HL-60 (cell line): ENCODE data around the gene CANT1.

ENCODE experiments used
- POLR2AphosphoS5 ChIP-seq: IDR thresholded peaks from 2 replicates; pipeline ENCODE4 v1.6.1; 2012; ENCODE audit warnings: low read depth
- TF ChIP-seq, protein P1 (sequence below): IDR thresholded peaks from one replicate; pipeline ENCODE4 v1.5.1; 2011; ENCODE audit warnings: low read length, control low read depth, inconsistent platforms; ENCODE audit not compliant: insufficient read depth
- TF ChIP-seq, protein P2 (sequence below): IDR thresholded peaks from 2 replicates; pipeline ENCODE4 v1.6.1; 2012; ENCODE audit warnings: low read depth; ENCODE audit not compliant: insufficient replicate concordance

DNA sequence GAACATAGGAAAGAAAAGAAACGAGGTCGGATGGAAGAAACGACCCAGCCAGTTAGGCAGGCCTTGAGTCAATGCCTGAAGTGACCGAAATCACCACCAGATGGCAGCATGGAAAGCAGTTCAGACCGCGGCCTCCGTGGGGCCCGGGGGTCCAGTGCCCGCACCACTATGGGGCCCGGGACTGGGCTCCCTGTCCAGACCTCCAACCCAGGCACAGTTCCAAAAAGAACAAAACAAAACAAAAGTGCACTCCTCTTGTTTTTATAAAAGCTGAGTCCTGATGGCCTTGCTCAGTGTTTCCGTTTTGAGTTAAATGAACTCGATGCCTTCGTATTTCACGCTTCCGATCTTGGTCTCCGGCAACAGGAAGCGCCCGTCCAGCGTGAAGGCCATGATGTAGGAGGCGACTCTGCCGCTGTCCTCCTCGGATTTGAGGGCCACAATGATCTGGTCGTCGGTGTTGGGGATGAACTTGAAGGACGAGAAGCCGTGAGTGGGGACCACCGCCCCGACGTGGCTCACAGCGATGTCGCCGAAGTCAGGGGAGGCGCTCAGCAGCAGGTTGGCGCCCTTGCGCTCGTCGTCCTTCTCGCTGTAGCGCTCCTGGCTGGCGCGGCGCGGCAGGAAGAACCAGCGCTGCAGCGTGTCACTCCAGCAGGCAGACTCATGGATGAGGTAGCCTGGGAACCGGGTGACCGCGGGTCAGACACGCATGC lies 16.2 kb downstream of the CANT1 start:
- TF ChIP-seq, protein P1, sequence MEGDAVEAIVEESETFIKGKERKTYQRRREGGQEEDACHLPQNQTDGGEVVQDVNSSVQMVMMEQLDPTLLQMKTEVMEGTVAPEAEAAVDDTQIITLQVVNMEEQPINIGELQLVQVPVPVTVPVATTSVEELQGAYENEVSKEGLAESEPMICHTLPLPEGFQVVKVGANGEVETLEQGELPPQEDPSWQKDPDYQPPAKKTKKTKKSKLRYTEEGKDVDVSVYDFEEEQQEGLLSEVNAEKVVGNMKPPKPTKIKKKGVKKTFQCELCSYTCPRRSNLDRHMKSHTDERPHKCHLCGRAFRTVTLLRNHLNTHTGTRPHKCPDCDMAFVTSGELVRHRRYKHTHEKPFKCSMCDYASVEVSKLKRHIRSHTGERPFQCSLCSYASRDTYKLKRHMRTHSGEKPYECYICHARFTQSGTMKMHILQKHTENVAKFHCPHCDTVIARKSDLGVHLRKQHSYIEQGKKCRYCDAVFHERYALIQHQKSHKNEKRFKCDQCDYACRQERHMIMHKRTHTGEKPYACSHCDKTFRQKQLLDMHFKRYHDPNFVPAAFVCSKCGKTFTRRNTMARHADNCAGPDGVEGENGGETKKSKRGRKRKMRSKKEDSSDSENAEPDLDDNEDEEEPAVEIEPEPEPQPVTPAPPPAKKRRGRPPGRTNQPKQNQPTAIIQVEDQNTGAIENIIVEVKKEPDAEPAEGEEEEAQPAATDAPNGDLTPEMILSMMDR, result peak; percentile 51
- TF ChIP-seq, protein P2, sequence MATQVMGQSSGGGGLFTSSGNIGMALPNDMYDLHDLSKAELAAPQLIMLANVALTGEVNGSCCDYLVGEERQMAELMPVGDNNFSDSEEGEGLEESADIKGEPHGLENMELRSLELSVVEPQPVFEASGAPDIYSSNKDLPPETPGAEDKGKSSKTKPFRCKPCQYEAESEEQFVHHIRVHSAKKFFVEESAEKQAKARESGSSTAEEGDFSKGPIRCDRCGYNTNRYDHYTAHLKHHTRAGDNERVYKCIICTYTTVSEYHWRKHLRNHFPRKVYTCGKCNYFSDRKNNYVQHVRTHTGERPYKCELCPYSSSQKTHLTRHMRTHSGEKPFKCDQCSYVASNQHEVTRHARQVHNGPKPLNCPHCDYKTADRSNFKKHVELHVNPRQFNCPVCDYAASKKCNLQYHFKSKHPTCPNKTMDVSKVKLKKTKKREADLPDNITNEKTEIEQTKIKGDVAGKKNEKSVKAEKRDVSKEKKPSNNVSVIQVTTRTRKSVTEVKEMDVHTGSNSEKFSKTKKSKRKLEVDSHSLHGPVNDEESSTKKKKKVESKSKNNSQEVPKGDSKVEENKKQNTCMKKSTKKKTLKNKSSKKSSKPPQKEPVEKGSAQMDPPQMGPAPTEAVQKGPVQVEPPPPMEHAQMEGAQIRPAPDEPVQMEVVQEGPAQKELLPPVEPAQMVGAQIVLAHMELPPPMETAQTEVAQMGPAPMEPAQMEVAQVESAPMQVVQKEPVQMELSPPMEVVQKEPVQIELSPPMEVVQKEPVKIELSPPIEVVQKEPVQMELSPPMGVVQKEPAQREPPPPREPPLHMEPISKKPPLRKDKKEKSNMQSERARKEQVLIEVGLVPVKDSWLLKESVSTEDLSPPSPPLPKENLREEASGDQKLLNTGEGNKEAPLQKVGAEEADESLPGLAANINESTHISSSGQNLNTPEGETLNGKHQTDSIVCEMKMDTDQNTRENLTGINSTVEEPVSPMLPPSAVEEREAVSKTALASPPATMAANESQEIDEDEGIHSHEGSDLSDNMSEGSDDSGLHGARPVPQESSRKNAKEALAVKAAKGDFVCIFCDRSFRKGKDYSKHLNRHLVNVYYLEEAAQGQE, result no peak
- no peak for TF ChIP-seq POLR2AphosphoS5
